ENCODE results near the gene CD28. TPM values are rescaled to one million over a fixed set of nuclear protein-coding genes. Genes with fewer than 3 reads are reported as not detected.

Gene CD28
- total and polyA plus RNA-seq, 2 donors (not counting 3 experiments of a cell fraction or from before 2014, with no cell fraction given): 0.15 TPM; not detected in 1

GRCh38 chr2:203685789-203686420 is 20.5 kb upstream of the CD28 start:
- H3K36me3 ChIP-seq (ENCODE audit: control insufficient read depth in 2 of 2, extremely low read depth in 1 of 2, insufficient read depth in 2 of 2, low read length in 2 of 2): no peaks in the 10 kb centered on the region
- ChIA-PET POLR2A (no interaction called here), CTCF (interaction anchor here (0.9 to 4.7 kb wide), 4 partner anchors 10 to 130 kb away, joined by 3 to 25 read pairs (median 4); no protein-coding TSS in a partner anchor)
- FAIRE-seq (no peak), DNase-seq (ENCODE audit: low read depth, low spot score) (peak; percentile 64)
- TF ChIP-seq JUN (IDR thresholded peaks at IDR 0.05; ENCODE audit: borderline replicate concordance, insufficient read depth, insufficient read length, low read depth): peak; percentile 2
- TF ChIP-seq FOS (IDR thresholded peaks at IDR 0.05; ENCODE audit: borderline replicate concordance, insufficient read depth, low read length): peak; percentile 57
- no peak for TF ChIP-seq CTCF (IDR thresholded peaks at IDR 0.05; ENCODE audit: extremely low read depth in 1 of 2, insufficient read depth in 1 of 2, low read depth in 1 of 2, low read length in 2 of 2)
- TF ChIP-seq POLR2A (IDR thresholded peaks at IDR 0.05; ENCODE audit: low read depth, low read length): no peak
- H3K4me3 ChIP-seq (replicated peaks in 1 of 3; ENCODE audit: insufficient read depth in 1 of 3, low read depth in 1 of 3, low read length in 3 of 3): no peak overlapping the region
- TSS peak; percentile 17 for BruUV-seq (replicated peaks)
- no peaks in the 10 kb centered on the region for H3K27me3 ChIP-seq (ENCODE audit: control insufficient read depth in 2 of 2, insufficient read depth in 2 of 2, low read length in 2 of 2)
- peak overlapping the region; percentile 59 for H3K4me2 ChIP-seq (ENCODE audit: insufficient read depth, low read length)
- H2AFZ ChIP-seq (ENCODE audit: low read depth, low read length): peak overlapping the region; percentile 64
- no peaks in the 10 kb centered on the region for H3K79me2 ChIP-seq (ENCODE audit: control insufficient read depth, insufficient read depth, low read length)
- H3K9me1 ChIP-seq (replicated peaks; ENCODE audit: control insufficient read depth, extremely low read depth, insufficient read depth, low read length): no peaks in the 10 kb centered on the region
- dilution Hi-C loops (cut with MboI; ENCODE audit: extremely low pct_ligation_motif_present, low sequenced_read_pairs): no loop called here
- H3K9ac ChIP-seq (replicated peaks; ENCODE audit: extremely low read depth, insufficient read depth, low read length): peak overlapping the region; percentile 79
- H4K20me1 ChIP-seq (replicated peaks; ENCODE audit: control insufficient read depth, extremely low read depth, insufficient read depth, low read length): no peaks in the 10 kb centered on the region
- H3K9me3 ChIP-seq (replicated peaks; ENCODE audit: control insufficient read depth, insufficient read depth, low read length): no peaks in the 10 kb centered on the region
- peak overlapping the region; percentile 98 for H3K27ac ChIP-seq (ENCODE audit: insufficient read depth, low read depth, low read length)
- intact Hi-C loops (cut with micrococcal nuclease): loop anchor here (1.0 to 10.0 kb wide), 4 partner anchors 125 to 1051 kb away; partner anchors contain the start of genes ABI2 and FAM117B
- peaks cover 55% of the 10 kb centered on the region for H3K4me1 ChIP-seq (ENCODE audit: control insufficient read depth, extremely low read depth, insufficient read depth, low read length)

GRCh38 chr2:203687165-203687564 is 19.3 kb upstream of the CD28 start:
- no peaks in the 10 kb centered on the region for H3K79me2 ChIP-seq (ENCODE audit: control insufficient read depth, insufficient read depth, low read length)
- H3K27ac ChIP-seq (ENCODE audit: insufficient read depth, low read depth, low read length): no peak overlapping the region
- CTCF ChIA-PET: no interaction called here
- TF ChIP-seq EZH2 (IDR thresholded peaks at IDR 0.05; ENCODE audit: borderline replicate concordance, low read depth, low read length, severe bottlenecking) (no peak), MAX (IDR thresholded peaks at IDR 0.05; ENCODE audit: insufficient read depth, insufficient read length) (no peak), MYC (IDR thresholded peaks at IDR 0.05; ENCODE audit: low read depth, low read length) (no peak), POLR2A (IDR thresholded peaks at IDR 0.05; ENCODE audit: low read depth, low read length) (no peak)
- H3K4me3 ChIP-seq (replicated peaks in 1 of 3; ENCODE audit: insufficient read depth in 1 of 3, low read depth in 1 of 3, low read length in 3 of 3): no peak overlapping the region
- FAIRE-seq: no peak
- no peak overlapping the region for H2AFZ ChIP-seq (ENCODE audit: low read depth, low read length)
- no peaks in the 10 kb centered on the region for H3K27me3 ChIP-seq (ENCODE audit: control insufficient read depth in 2 of 2, insufficient read depth in 2 of 2, low read length in 2 of 2)
- DNase-seq (ENCODE audit: low read depth, low spot score): no peak
- H3K4me1 ChIP-seq (ENCODE audit: control insufficient read depth, extremely low read depth, insufficient read depth, low read length): peaks cover 63% of the 10 kb centered on the region
- intact Hi-C loops (cut with micrococcal nuclease) (loop anchor here (10.0 kb wide), 3 partner anchors 362 to 1052 kb away; partner anchors contain the start of genes ABI2 and FAM117B), dilution Hi-C loops (cut with MboI; ENCODE audit: extremely low pct_ligation_motif_present, low sequenced_read_pairs) (no loop called here)
- no peak overlapping the region for H3K4me2 ChIP-seq (ENCODE audit: insufficient read depth, low read length)
- POLR2A ChIA-PET: no interaction called here
- no peaks in the 10 kb centered on the region for H3K36me3 ChIP-seq (ENCODE audit: control insufficient read depth in 2 of 2, extremely low read depth in 1 of 2, insufficient read depth in 2 of 2, low read length in 2 of 2)
- no peak overlapping the region for H3K9ac ChIP-seq (replicated peaks; ENCODE audit: extremely low read depth, insufficient read depth, low read length)
- BruUV-seq (replicated peaks): no TSS peak
- no peaks in the 10 kb centered on the region for H3K9me3 ChIP-seq (replicated peaks; ENCODE audit: control insufficient read depth, insufficient read depth, low read length)
- H3K9me1 ChIP-seq (replicated peaks; ENCODE audit: control insufficient read depth, extremely low read depth, insufficient read depth, low read length): no peaks in the 10 kb centered on the region
- no peaks in the 10 kb centered on the region for H4K20me1 ChIP-seq (replicated peaks; ENCODE audit: control insufficient read depth, extremely low read depth, insufficient read depth, low read length)
